GM12873 (cell line): ENCODE results near the gene LCE3B.

Experiments used
- CTCF ChIP-seq: IDR thresholded peaks from 2 replicates; pipeline ENCODE4 v1.5.1; 2012; ENCODE audit warnings: low read depth, mild to moderate bottlenecking, moderate library complexity, low read length, control low read depth; ENCODE audit not compliant: insufficient read depth; ENCODE audit errors: missing control alignments

The LCE3B gene

GRCh38 chr1:152630596-152630995 is 17.0 kb downstream of the LCE3B start:
- TF ChIP-seq CTCF, result no peak

- no peak for TF ChIP-seq CTCF
These were observed 26.7 kb downstream of the LCE3B start for GRCh38 chr1:152640351-152640750.

- no peak for TF ChIP-seq CTCF
These were observed 30.3 kb downstream of the LCE3B start for GRCh38 chr1:152643945-152644344.

GRCh38 chr1:152645146-152645545 is 31.5 kb downstream of the LCE3B start:
- no peak for TF ChIP-seq CTCF

- TF ChIP-seq CTCF, result no peak
These were observed 33.0 kb downstream of the LCE3B start for GRCh38 chr1:152646656-152647055.

GRCh38 chr1:152654110-152654509 is 40.5 kb downstream of the LCE3B start:
- TF ChIP-seq CTCF, result peak; percentile 80

- TF ChIP-seq CTCF, result no peak
These were observed 42.8 kb downstream of the LCE3B start for GRCh38 chr1:152656459-152656858.
